ENCODE measurements around the gene DTNB. TPM values are rescaled to one million over a fixed set of nuclear protein-coding genes. Genes with fewer than 3 reads are reported as not detected.

Gene DTNB
- total and polyA plus RNA-seq, 2 donors (not counting 3 experiments of a cell fraction or from before 2014, with no cell fraction given): 11.5 to 17.0 TPM

- TF ChIP-seq MAX (IDR thresholded peaks at IDR 0.05; ENCODE audit: insufficient read depth, insufficient read length) (no peak), POLR2AphosphoS5 (IDR thresholded peaks at IDR 0.05; ENCODE audit: insufficient read depth, low read depth, low read length) (no peak), CTCF (IDR thresholded peaks at IDR 0.05; ENCODE audit: extremely low read depth in 1 of 2, insufficient read depth in 1 of 2, low read depth in 1 of 2, low read length in 2 of 2) (no peak)
- DNase-seq (ENCODE audit: low read depth, low spot score) (no peak), FAIRE-seq (no peak)
- intact Hi-C loops (cut with micrococcal nuclease): no loop called here
- no peaks in the 10 kb centered on the region for H3K36me3 ChIP-seq (ENCODE audit: control insufficient read depth in 2 of 2, extremely low read depth in 1 of 2, insufficient read depth in 2 of 2, low read length in 2 of 2)
- H3K9me1 ChIP-seq (replicated peaks; ENCODE audit: control insufficient read depth, extremely low read depth, insufficient read depth, low read length): no peaks in the 10 kb centered on the region
- no peak overlapping the region for H2AFZ ChIP-seq (ENCODE audit: low read depth, low read length)
- no peaks in the 10 kb centered on the region for H3K79me2 ChIP-seq (ENCODE audit: control insufficient read depth, insufficient read depth, low read length)
- H3K27ac ChIP-seq (ENCODE audit: insufficient read depth, low read depth, low read length): no peak overlapping the region
- dilution Hi-C loops (cut with MboI; ENCODE audit: extremely low pct_ligation_motif_present, low sequenced_read_pairs): no loop called here
- CTCF ChIA-PET: interaction anchor here (0.9 to 11.0 kb wide), 10 partner anchors 10 to 247 kb away, joined by 3 to 561 read pairs (median 18); no protein-coding TSS in a partner anchor
- H4K20me1 ChIP-seq (replicated peaks; ENCODE audit: control insufficient read depth, extremely low read depth, insufficient read depth, low read length): no peaks in the 10 kb centered on the region
- no peak overlapping the region for H3K4me3 ChIP-seq (replicated peaks in 1 of 3; ENCODE audit: insufficient read depth in 1 of 3, low read depth in 1 of 3, low read length in 3 of 3)
- no peaks in the 10 kb centered on the region for H3K9me3 ChIP-seq (replicated peaks; ENCODE audit: control insufficient read depth, insufficient read depth, low read length)
- H3K27me3 ChIP-seq (ENCODE audit: control insufficient read depth in 2 of 2, insufficient read depth in 2 of 2, low read length in 2 of 2): no peaks in the 10 kb centered on the region
- no peaks in the 10 kb centered on the region for H3K4me1 ChIP-seq (ENCODE audit: control insufficient read depth, extremely low read depth, insufficient read depth, low read length)
- H3K9ac ChIP-seq (replicated peaks; ENCODE audit: extremely low read depth, insufficient read depth, low read length): no peak overlapping the region
- no peak overlapping the region for H3K4me2 ChIP-seq (ENCODE audit: insufficient read depth, low read length)
- BruUV-seq (replicated peaks): no TSS peak
- POLR2A ChIA-PET: no interaction called here
Observed at GRCh38 chr2:25608718-25609117, 64.7 kb downstream of the DTNB start.

- H3K4me1 ChIP-seq (ENCODE audit: control insufficient read depth, extremely low read depth, insufficient read depth, low read length): peaks cover 2% of the 10 kb centered on the region
- FAIRE-seq (peak; percentile 84), DNase-seq (ENCODE audit: low read depth, low spot score) (peak; percentile 55)
- no peaks in the 10 kb centered on the region for H3K79me2 ChIP-seq (ENCODE audit: control insufficient read depth, insufficient read depth, low read length)
- H2AFZ ChIP-seq (ENCODE audit: low read depth, low read length): no peak overlapping the region
- no peaks in the 10 kb centered on the region for H3K9me1 ChIP-seq (replicated peaks; ENCODE audit: control insufficient read depth, extremely low read depth, insufficient read depth, low read length)
- ChIA-PET CTCF (interaction anchor here (0.5 to 11.0 kb wide), 45 partner anchors 8 to 539 kb away, joined by 3 to 561 read pairs (median 5); partner anchors contain the start of gene DTNB), POLR2A (interaction anchor here (0.7 kb wide), 1 partner anchor 19 kb away, joined by 3 read pairs; no protein-coding TSS in a partner anchor)
- no peak overlapping the region for H3K4me3 ChIP-seq (replicated peaks in 1 of 3; ENCODE audit: insufficient read depth in 1 of 3, low read depth in 1 of 3, low read length in 3 of 3)
- no peak overlapping the region for H3K27ac ChIP-seq (ENCODE audit: insufficient read depth, low read depth, low read length)
- TF ChIP-seq GATA2 (IDR thresholded peaks at IDR 0.05; ENCODE audit: insufficient read depth, insufficient read length, low read depth, low read length): no peak
- peak; percentile 23 to 40 for TF ChIP-seq CTCF (IDR thresholded peaks at IDR 0.05; ENCODE audit: extremely low read depth in 1 of 2, insufficient read depth in 1 of 2, low read depth in 1 of 2, low read length in 2 of 2)
- TF ChIP-seq FOS (IDR thresholded peaks at IDR 0.05; ENCODE audit: borderline replicate concordance, insufficient read depth, low read length): no peak
- H3K9ac ChIP-seq (replicated peaks; ENCODE audit: extremely low read depth, insufficient read depth, low read length): no peak overlapping the region
- no peak overlapping the region for H3K4me2 ChIP-seq (ENCODE audit: insufficient read depth, low read length)
- intact Hi-C loops (cut with micrococcal nuclease) (loop anchor here (1.0 kb wide), 2 partner anchors 57 to 93 kb away; no protein-coding TSS in a partner anchor), dilution Hi-C loops (cut with MboI; ENCODE audit: extremely low pct_ligation_motif_present, low sequenced_read_pairs) (no loop called here)
- H3K27me3 ChIP-seq (ENCODE audit: control insufficient read depth in 2 of 2, insufficient read depth in 2 of 2, low read length in 2 of 2): no peaks in the 10 kb centered on the region
- no TSS peak for BruUV-seq (replicated peaks)
- no peaks in the 10 kb centered on the region for H3K36me3 ChIP-seq (ENCODE audit: control insufficient read depth in 2 of 2, extremely low read depth in 1 of 2, insufficient read depth in 2 of 2, low read length in 2 of 2)
- no peaks in the 10 kb centered on the region for H4K20me1 ChIP-seq (replicated peaks; ENCODE audit: control insufficient read depth, extremely low read depth, insufficient read depth, low read length)
- H3K9me3 ChIP-seq (replicated peaks; ENCODE audit: control insufficient read depth, insufficient read depth, low read length): no peaks in the 10 kb centered on the region
Observed at GRCh38 chr2:25606892-25607291, 66.5 kb downstream of the DTNB start.
